HG03103 (cell line): ENCODE measurements around the gene DEPP1.

Experiments used
- ATAC-seq: cut with Tn5 transposase; IDR thresholded peaks from one replicate; pipeline ENCODE4 v1.9.1; 2021; ENCODE audit warnings: low read depth; ENCODE audit not compliant: unreplicated experiment

Gene DEPP1

DNA sequence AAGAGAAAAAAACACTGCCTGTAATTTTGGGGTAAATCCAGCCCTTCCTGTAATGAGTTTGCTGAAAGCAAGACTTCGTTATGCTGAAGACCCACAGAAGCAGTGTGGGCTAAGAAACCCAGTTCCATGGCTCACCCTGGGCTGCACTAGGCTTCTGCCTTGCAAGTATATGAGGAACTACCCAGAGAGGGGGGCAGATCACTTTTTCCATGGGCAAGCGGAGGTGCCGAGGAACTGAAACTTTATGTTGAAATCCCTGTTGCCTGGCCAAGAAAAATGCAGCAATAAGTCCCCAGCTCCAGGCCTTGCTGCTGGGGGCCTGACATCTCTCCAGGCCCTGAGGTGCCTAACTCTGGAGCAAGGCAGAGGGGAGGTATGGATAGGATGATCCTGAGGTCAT is 10.5 kb downstream of the DEPP1 start:
- ATAC-seq = no peak

DNA sequence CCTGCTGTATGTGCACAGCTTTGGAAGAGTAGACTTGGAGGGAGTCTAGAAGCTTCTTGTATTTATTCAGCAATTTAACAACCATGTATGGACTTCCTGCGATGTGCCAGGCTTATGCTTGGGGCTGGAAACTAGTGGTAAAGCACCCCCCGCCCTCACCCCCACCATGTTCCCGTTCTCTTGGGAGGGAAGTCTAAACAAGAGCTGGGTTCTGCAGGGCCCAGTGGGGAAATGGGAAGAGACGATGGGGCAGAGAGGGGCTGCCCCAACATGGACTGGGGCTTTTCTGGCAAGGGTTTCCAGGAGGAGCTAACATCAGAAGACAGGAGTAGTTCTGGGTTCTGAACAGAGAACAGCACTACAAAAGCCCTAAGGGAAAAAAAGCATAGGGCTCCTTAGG is 11.0 kb downstream of the DEPP1 start:
- no peak for ATAC-seq

DNA sequence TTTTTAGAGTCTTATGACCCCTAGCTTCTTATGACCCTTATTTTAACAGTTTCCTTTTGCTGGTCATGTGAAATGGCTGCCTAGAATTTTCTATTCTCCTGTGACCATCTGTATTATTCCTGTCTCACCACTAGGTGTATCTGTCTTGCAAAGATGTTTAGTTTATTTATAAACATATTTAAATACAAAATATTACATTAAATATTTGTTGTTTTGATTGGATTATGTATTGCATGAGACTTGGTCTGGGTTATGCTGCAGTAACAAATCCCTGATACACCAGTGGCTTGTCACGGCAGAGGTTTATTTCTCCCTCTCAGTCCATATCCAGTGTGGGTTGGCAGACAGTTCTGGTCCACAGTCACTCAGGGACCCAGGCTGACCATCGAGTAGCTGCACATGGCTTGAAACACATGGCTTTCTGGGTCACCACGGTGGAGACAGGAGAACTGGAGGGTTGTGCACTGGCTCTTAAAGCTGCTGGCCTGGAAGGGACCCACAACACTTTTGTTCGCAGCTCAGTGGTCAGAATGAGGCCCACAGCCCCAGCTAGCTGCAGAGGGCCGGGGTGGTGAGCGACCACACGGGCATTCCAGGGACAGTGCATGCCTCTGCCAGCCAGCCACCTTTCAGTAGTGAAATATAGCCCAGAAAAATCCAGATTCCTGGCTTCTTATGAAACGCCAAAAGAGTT is 11.6 kb downstream of the DEPP1 start:
- ATAC-seq = no peak

DNA sequence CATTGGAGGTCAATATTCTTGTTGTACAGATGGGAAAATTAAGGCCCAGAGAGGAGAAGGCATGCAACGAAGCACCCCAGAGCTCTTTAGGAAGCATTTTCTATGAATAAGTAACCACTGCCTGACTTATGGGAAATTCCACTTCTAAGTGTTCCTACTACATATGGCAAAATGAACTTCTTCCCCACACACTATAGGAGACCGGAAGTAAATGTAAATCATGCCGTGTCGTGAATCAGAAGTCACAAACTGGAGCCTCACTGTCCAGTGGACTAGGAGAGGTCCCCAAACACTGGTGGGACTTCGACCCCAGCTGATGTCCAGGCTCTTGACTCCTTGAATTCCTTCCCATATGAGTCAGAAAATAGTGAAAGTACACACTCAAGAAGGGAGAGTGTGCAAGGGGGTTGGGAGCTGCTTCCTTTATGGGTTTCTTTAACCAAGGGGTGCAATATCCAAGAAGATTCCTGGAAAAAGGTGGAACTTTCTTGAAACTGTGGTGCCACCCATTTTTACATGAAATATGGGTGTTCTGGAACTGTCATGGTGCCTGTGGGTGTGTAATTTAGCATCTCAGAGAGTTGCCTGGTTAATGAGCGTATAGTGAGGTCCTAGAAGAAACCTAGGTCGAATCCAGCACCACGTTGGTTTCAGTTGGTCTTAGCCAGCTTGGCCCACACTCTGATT is 12.3 kb downstream of the DEPP1 start:
- no peak for ATAC-seq

DNA sequence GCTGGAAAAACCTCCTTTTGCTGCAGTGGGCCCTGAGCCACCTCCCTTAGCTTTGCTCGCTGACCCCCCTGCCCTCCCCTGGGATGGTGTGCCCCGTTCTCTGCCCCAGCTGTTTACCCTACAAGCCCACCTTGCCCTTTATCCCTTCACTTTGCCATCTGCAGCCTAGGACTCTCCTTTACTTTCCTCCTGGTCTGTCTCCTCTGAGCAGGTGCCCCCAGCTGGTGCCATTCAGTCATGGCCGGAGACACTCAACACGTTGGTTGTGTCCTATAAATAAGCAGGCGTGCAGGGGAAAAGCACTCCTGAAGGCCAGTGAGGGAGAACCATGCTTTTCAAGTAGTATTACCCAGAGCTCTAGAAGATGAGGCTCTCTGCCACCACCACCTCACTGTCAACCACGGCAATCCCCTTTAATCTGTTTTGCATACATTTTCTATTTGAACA is 12.9 kb downstream of the DEPP1 start:
- ATAC-seq = no peak

DNA sequence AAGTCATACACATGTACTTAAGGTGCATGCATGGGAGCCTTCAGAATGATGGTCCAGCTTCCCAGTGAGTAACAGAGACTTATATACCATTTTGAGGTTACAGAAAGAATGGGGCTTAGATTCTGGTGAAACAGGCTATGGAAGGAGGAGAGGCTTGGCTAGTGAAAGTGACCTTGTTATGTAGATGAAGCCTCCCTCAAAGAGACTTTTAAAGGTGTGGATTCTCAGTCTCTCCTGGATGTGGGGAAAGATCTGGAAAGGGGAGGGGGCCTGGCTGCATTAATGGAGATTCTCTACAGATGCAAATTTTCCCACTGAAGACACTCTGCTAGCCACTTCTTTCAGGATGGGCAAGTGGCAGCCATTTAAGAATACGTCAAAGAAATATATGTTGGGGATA is 13.5 kb downstream of the DEPP1 start:
- no peak for ATAC-seq

DNA sequence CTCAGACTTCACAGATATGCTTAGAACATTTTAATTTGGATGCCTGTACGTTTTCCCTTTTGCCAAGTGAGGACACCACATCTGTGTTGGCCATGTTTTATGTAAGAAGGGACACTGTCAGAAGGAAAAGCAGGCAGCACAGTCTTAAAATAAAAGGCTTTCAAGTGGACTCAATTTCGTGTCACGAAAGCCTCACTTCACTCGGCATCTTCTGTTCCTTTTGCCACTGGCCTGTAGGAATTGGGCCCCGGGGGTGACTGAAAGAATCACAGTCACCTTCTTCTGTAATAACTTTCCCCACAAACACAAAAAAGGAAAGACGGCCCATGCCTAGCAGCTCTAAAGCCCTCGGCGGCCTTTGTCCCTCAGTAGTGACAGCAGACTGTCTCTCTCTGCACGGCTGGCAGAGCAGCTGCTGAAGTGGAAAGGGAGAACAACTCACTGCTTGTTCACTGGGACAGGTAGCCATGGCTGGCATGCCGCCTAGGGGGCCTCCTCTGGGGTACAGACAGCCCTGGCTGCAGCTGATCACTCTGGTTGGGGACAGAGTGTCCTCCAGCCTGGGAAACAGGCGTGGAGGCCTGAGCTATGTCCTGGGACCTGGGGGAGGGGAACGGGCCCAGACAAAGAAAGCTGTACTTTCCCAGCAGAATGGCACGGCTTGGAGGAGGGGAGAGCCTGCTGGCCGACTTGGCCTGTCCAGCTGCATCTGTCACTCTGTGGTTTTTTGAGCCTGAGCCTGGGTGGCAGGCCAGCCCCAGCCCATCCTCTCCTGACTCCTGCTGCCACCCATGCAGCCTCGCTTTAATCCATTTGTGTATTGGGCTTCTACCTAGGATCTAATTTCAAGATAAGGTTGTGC is 14.6 kb downstream of the DEPP1 start:
- ATAC-seq = no peak

DNA sequence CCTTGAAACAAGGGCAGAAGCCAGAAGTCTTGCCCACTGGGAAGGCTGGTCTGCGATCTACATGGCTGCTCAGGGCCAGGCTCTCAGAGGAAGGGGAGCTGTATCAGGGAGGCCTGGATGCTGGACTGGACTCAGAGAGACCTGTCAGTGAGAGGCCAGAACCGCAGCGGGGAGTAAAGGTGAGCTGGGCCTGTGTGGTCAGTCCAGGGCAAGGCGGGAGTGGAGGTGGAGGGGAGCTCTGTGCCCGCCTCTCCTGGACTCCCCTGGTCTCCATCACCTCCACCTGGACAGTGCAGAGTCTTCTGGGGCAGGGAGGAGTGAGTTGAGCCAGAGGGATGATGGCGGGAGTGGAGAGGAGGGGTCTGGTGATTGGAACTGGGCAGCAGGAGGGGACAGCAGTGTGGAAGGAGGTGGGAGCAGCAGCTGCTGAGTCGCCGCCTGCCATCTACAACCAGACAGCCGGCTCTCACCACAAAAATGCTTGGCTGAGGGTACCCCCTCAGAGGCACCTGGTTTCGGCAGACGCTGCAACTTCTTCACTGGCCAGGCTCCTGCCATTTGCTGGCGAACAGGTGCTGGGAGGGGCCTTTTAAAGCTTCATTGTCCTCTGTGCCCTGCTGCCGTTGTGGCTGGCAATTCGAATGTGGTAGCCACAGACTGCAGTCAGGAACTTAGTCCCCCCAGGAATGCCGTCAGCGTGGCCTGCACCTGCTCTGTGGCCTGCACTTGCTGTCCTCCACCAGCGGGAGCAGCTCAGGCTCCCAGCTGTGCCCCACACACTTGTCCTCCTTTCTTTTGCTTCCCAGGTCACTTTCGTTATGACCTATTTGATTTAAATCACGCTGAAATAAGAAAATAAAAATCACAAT is 15.5 kb downstream of the DEPP1 start:
- no peak for ATAC-seq

DNA sequence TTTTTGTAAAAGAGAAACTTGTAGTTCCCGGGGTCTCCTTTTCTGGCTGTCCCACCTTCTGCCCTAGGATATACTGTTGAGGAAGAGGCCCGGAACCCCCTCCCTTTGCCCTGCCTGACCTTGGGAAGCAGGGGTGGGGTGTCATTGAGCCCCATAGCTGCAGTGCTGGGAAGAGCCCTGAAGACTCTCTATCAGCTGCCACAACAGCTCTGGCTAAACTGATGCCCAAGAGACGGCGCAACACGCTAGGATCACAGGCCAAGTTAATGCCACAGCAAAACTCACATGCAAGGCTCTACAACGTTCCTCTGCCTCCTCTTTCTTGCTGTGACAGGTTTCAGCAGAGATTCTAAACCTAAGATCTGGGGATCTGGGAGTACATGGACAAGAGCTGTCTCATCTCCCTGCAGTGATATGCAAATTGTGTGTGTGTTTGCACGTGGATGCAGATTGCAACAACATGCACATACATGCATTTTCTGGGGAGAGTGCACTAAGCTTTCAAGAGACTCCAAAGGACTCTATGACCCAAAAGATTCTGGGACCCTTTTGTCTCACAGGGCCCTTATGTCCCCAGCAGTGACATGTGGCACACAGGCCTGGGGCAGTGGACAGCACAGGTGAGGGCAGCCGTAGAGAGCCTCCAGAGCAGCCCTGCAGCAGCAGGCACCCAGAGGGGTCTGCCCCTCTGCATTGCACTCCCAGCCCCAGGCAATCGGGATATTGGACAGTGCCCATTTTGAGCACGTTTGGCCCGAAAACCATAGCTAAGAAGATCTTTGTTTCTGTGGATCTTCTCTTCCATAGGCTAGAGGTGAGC is 16.5 kb downstream of the DEPP1 start:
- ATAC-seq = no peak

DNA sequence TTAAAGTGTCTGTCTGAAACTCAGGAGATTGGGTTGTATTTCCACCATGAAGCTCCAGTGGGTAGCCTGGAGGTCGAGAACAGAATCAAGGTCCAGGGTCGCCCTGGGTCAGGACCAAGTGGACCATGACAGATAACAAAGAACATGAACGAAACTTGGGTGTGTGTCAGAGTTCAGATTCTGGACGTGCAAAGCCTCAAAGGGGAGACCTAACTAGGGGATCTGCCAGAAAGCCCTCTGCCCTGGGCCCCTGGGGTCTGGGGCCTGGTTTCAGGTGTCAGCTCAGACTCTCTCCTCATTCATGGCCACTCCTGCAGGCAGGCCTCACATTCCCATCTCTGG is 17.4 kb downstream of the DEPP1 start:
- ATAC-seq = no peak

DNA sequence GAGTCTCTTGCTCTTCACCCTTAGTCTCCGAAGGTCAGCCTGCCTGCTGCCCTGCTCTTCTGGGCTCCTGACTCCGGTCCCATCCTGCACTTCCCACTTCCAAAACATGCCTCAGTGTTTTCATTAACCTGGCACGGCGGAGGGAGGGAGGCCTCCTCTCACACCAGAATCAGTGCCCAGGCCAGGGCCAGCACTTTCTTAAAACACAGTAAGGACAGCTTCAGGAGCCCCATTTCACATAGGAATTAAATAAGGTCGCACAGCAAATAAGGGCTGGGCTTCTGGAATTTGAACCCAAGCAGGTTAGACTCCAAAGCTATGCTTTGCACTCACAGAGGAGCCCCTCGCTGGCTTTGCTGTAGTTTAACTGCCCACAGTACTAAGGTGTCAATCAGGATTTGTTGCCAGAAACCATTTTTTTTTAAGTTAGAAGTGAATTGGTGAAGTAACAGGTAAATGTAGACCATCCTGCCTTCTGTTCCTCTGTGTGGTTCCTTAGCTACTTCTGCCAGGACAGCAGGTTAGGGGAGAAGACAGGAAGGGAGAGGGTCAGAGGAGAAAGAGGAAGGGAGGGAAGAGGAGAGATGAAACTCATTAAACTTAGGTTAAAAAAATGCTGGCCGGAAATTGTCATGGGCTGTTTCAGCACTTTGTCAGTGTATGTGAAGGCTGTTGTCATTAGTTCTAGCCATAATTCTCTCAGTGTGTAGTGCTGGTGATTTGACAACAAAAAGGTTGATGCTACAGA is 18.0 kb downstream of the DEPP1 start:
- no peak for ATAC-seq

DNA sequence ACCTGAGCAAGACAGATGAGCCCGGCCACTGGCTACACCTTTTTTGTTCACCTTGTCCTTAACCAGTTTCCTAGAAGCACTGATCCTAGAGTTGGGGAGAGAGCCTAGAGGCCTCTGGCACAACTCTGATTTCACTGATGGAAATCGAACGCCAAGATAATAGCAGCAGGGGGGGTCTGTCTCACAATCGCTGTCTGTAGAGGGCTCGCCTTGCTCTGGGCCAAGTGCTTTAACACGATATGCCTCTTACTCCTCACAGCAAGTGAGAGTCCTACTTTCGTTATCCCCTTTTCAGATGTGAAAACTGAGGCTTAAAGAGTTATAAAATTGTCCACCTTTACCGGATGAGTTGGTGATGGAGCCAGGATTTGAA is 18.5 kb downstream of the DEPP1 start:
- ATAC-seq = no peak

DNA sequence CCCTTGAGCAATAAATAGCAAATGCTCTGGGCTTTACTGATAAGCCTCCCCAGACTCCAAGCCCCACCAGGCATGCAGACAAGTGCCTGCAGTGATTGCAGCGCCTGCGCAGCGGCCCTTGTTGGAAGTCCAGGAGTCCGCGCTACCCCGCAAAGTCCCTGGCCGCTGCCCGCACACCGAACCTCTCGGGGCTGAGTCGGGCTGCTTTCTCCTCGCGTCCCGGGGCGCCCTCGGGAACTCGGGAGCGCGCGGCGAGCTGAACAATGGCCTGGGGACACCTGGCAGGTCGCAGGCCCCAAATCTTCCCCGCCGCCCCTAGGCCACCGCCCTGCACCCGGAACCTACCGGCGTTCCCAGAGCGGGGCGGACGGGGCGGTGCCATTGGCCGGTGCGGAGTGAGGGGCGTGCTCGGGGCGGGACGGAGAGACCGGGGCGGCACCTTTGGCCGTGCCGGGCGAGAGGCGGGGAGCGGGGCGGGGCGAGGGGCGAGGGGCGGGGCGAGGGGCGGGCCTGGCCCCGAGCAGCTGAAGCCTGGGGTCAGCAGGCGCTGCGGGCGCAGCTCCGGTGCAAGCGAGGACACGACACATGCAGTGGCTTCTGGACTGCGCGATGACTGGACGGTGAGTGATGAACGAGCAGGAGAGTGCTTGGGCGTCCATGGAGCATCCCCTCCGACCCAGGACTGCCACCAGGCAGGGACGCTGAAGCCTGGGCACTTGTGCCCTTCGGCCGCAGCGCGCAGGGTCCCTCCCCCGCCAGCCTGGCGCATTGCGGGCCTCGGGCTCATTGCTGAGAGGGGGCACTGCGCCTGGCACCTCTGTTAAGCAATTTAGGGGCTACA is 19.1 kb downstream of the DEPP1 start, which contains the start of gene RASSF4:
TSS of gene RASSF4 (plus strand) at position 556 of the 841 bp plus-strand sequence. CDS start 10,401 bp downstream, outside the sequence.
- peak; percentile 93 for ATAC-seq

DNA sequence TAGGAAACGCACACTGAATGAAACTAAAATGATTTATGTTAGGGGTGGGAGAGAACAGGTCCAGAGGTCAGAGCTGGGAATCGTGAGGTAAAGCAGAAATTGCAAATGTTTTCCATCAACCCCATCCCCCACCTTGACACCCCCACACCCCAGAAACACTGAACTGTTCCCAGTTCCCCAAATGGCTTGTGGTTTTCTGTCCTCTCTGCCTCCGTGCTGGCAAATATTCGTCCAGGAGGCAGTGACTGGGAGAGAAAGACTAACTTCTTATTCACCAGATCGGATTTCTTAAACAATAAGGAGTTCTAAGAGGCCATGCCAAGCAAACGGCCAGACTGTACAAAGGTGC is 19.7 kb downstream of the DEPP1 start:
- ATAC-seq = no peak

DNA sequence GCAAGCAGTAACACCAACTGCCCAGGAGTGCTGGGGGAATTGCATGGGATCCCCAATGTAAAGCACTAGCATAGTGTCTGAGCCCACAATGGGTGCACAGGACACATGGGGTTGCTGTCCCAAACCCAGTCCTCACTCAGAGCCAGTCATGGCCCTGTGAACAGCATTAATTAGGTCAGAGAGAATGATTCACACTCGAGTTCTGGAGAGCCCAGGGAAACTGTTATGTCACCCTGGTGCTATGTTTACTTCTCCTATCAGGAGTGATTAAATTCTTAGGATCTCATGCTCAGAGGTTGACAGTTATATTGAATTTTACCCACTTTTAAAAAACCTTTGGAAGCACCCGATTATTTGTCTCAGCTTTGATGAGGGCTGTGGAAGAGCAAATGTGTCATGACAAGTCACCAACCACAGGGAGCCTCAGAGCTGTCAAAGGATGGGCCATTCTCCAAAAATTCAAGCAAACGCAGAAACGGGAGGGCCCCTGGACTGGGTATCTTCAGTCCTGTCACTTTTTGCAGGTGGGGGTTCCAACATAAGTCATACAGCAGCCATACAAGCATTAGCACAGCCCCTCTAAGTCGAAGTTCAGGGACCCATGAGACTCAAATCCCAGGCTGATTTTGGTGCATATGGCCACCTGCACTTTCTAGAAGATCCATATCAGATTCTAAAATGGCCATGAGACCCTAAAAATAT is 20.3 kb downstream of the DEPP1 start:
- ATAC-seq = no peak

DNA sequence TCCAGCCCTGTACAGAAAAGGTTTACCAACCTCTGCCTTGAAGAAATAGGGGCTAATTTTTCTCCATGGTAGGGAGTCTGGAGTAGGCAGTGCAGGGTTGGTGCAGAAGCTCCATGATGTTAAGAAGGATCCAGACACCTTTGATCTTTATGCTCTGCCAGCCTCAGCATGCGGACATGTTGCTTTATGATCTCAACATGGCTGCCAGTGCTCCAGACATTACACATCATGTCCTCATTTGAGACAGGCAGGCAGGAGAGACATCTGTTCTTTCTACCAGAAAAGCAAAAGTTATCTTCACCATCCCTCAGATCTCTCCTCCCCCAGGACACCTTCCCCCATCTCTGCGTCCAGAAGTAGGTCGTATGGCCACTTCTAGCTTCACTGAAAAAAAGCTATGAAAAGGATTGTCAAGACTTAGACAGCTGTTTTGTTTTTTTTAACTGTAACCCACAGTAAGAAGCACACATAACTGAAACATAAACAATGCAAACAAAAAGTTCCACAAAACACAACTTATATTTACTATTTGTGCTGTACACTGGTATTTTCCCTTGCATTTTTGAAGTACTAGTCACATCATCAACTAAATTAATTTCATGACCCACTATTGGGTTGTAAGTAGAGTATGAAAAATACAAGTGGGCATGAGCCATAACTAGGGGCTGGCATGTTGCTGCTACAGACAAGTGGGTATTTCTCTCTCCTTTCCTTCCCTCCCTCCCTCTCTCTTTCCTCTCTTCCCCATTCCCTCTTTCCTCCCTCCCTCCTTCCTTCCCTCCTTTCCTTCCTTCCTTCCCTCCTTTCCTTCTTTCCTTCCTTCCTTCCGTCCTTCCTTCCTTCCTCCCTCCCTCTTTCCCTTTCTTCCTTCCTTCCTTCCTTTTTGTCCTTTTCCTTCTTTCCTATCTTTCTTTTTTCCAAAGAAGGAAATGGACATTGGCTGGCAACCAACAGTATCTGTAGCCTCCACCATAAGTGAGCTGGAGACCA is 21.6 kb downstream of the DEPP1 start:
- ATAC-seq = no peak
